Measurements from ENCODE around the gene C1orf159.

DNA sequence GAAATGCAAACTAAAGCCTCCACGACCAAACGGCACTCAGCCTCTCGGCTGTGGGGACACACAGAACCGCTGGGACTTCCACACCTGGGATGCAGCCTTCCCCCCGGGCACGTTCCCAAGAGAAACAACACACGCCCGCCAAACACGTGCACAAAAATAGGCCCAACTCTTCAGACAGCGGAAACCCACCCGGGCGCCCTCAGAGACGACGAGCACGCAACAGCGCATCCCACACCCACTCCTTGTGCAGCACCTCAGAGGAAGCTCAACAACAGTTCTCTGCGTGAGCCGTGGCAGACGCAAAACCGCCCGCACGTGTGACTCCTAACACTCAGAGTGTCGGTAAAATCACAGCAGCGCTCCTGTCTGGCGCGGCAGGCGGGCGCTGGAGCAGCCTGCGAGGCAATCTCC lies 5.3 kb downstream of the C1orf159 start:
- TF ChIP-seq, protein P1, sequence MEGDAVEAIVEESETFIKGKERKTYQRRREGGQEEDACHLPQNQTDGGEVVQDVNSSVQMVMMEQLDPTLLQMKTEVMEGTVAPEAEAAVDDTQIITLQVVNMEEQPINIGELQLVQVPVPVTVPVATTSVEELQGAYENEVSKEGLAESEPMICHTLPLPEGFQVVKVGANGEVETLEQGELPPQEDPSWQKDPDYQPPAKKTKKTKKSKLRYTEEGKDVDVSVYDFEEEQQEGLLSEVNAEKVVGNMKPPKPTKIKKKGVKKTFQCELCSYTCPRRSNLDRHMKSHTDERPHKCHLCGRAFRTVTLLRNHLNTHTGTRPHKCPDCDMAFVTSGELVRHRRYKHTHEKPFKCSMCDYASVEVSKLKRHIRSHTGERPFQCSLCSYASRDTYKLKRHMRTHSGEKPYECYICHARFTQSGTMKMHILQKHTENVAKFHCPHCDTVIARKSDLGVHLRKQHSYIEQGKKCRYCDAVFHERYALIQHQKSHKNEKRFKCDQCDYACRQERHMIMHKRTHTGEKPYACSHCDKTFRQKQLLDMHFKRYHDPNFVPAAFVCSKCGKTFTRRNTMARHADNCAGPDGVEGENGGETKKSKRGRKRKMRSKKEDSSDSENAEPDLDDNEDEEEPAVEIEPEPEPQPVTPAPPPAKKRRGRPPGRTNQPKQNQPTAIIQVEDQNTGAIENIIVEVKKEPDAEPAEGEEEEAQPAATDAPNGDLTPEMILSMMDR (IDR thresholded peaks at IDR 0.05; ENCODE audit: insufficient read depth, low read length, poor library complexity, severe bottlenecking), result no peak
- no peak for TF ChIP-seq EZH2phosphoT487 (conservative IDR thresholded peaks at IDR 0.05; ENCODE audit: low read length)
